Mammary epithelial cell (primary cell): ENCODE measurements around the gene SCG3.

Experiments used
- CTCF ChIP-seq, 2 donors: IDR thresholded peaks in 1 of 2; conservative IDR thresholded peaks in 1 of 2; 2 replicates each; pipeline ENCODE4 v1.5.1; 2011 to 2012; ENCODE audit warnings: inconsistent platforms in 2 of 2, low read length in 2 of 2, mild to moderate bottlenecking in 2 of 2, control low read depth in 1 of 2, low read depth in 1 of 2; ENCODE audit not compliant: insufficient read depth in 1 of 2; ENCODE audit errors: extremely low read depth in 1 of 2
- EZH2 ChIP-seq: IDR thresholded peaks from 2 replicates; pipeline ENCODE4 v1.6.1; 2012; ENCODE audit warnings: low read length, inconsistent platforms, borderline replicate concordance

- TF ChIP-seq EZH2: no peak
- no peak for TF ChIP-seq CTCF (conservative IDR thresholded peaks at IDR 0.05 in 1 of 2, IDR thresholded peaks at IDR 0.05 in 1 of 2; ENCODE audit: extremely low read depth in 1 of 2, insufficient read depth in 1 of 2, low read depth in 1 of 2, low read length in 2 of 2)
These were observed 6.3 kb downstream of the SCG3 start for GRCh38 chr15:51687565-51687964.
